ENCODE results near the gene NDUFC1.

Gene NDUFC1

DNA sequence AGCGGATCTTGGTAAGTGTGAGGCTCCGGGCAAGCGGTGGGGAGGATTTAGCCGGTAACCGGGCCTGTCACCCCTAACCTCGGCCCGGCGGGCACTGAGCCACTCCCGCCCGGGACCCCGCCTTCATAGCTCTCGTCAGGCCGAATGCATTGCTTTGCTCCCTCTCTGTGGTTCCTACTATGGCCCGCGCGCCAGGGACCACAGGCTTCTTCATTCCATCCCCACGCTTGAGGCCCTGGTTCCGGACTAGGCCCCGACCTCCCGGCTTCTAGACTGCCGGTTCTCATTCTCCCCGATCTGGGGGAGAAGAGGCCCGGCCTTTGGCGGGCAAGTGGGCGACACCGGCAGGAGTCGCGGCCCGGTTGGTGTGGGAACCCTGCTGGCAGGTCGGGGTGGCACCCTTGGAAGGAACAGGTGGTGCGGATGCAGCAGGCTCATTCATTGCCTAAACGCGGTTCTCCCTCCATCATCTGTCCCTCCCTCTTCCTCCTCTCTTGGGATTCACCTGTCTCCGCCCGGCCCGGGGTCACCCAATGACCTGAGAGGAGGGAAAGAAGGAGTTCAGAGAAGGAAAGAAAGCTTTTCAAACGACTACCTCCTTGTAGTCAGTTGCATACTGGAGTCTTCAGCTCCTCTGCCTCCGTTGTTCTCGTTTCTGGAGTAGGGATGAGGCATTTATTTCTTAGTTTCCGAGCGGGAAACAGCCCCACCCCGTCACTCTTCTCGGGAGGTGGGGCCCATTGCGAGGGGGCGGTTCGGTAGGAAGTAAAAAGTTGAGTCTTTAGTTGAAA, at the start of gene NDUFC1 (continued):
- TF ChIP-seq, protein P1, sequence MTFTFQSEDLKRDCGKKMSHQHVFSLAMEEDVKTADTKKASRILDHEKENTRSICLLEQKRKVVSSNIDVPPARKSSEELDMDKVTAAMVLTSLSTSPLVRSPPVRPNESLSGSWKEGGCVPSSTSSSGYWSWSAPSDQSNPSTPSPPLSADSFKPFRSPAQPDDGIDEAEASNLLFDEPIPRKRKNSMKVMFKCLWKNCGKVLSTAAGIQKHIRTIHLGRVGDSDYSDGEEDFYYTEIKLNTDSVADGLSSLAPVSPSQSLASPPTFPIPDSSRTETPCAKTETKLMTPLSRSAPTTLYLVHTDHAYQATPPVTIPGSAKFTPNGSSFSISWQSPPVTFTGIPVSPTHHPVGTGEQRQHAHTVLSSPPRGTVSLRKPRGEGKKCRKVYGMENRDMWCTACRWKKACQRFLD (tag by site-specific recombination; IDR thresholded peaks at IDR 0.05): 0 out of 2 replicates have a peak, but pooled peaks have one; percentile 35
- TF ChIP-seq, protein P2, sequence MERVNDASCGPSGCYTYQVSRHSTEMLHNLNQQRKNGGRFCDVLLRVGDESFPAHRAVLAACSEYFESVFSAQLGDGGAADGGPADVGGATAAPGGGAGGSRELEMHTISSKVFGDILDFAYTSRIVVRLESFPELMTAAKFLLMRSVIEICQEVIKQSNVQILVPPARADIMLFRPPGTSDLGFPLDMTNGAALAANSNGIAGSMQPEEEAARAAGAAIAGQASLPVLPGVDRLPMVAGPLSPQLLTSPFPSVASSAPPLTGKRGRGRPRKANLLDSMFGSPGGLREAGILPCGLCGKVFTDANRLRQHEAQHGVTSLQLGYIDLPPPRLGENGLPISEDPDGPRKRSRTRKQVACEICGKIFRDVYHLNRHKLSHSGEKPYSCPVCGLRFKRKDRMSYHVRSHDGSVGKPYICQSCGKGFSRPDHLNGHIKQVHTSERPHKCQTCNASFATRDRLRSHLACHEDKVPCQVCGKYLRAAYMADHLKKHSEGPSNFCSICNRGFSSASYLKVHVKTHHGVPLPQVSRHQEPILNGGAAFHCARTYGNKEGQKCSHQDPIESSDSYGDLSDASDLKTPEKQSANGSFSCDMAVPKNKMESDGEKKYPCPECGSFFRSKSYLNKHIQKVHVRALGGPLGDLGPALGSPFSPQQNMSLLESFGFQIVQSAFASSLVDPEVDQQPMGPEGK (tag by site-specific recombination; IDR thresholded peaks at IDR 0.05): 0 out of 2 replicates have a peak, but pooled peaks have one; percentile 6
- TF ChIP-seq ZNF335 (tag by site-specific recombination; conservative IDR thresholded peaks at IDR 0.05) (peak; percentile 87), ZBTB48 (tag by site-specific recombination; IDR thresholded peaks at IDR 0.05) (0 out of 2 replicates have a peak, but pooled peaks have one; percentile 46)
- TF ChIP-seq, protein P3, sequence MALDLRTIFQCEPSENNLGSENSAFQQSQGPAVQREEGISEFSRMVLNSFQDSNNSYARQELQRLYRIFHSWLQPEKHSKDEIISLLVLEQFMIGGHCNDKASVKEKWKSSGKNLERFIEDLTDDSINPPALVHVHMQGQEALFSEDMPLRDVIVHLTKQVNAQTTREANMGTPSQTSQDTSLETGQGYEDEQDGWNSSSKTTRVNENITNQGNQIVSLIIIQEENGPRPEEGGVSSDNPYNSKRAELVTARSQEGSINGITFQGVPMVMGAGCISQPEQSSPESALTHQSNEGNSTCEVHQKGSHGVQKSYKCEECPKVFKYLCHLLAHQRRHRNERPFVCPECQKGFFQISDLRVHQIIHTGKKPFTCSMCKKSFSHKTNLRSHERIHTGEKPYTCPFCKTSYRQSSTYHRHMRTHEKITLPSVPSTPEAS (tag by site-specific recombination; IDR thresholded peaks at IDR 0.05): no peak

DNA sequence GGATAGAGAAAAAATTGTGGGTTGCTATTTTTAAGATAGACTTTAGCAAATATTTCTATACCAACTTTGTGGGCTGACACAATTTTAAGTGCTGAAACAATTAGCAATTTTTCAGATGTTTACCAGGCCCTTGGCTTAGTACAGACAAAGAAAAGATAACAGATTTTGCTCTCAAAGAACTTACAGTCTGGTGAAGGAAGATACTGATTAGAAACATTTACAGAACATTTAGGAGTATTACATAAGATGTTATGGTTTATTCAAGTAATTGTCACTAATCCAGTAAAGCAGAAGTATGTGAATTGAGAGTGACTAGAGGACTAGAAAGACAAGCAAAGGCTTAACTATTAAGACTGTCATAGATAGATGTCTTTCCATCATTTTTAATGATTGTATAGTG, 35.3 kb upstream of the NDUFC1 start:
- Histone ChIP-seq H3K36me3 (ENCODE audit: control insufficient read depth in 2 of 2, insufficient read depth in 1 of 2, low read length in 2 of 2) (peaks cover 7 to 30% of the 10 kb centered on the region in 2 experiments; a peak in 2 of 3 replicates), H3K4me1 (ENCODE audit: control insufficient read depth, insufficient read depth, low read length) (no peaks in the 10 kb centered on the region), H3K27ac (ENCODE audit: extremely low read depth, low read depth, low read length) (no peak overlapping the region), H3K4me3 (ENCODE audit: low read depth, low read length) (no peak overlapping the region), H3K9me3 (ENCODE audit: control insufficient read depth, insufficient read depth, low read depth, low read length) (no peaks in the 10 kb centered on the region)
- CTCF ChIA-PET: interaction anchor here (0.5 kb wide), 1 partner anchor 307 kb away, joined by 3 read pairs; no protein-coding TSS in a partner anchor
- POLR2A ChIA-PET: no interaction called here
- TF ChIP-seq, protein P4, sequence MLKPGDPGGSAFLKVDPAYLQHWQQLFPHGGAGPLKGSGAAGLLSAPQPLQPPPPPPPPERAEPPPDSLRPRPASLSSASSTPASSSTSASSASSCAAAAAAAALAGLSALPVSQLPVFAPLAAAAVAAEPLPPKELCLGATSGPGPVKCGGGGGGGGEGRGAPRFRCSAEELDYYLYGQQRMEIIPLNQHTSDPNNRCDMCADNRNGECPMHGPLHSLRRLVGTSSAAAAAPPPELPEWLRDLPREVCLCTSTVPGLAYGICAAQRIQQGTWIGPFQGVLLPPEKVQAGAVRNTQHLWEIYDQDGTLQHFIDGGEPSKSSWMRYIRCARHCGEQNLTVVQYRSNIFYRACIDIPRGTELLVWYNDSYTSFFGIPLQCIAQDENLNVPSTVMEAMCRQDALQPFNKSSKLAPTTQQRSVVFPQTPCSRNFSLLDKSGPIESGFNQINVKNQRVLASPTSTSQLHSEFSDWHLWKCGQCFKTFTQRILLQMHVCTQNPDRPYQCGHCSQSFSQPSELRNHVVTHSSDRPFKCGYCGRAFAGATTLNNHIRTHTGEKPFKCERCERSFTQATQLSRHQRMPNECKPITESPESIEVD (tag by site-specific recombination; IDR thresholded peaks at IDR 0.05): 0 out of 2 replicates have a peak, but pooled peaks have one; percentile 22
- TF ChIP-seq KLF7 (tag by site-specific recombination; IDR thresholded peaks at IDR 0.05; ENCODE audit: borderline replicate concordance): no peak
- TF ChIP-seq RBAK (tag by site-specific recombination; IDR thresholded peaks at IDR 0.05): no peak
- TF ChIP-seq ZBTB8A (tag by site-specific recombination; IDR thresholded peaks at IDR 0.05): no peak
- TF ChIP-seq ZNF660 (tag by site-specific recombination; IDR thresholded peaks at IDR 0.05): no peak
- no peak for TF ChIP-seq SP7 (tag by site-specific recombination; IDR thresholded peaks at IDR 0.05)

DNA sequence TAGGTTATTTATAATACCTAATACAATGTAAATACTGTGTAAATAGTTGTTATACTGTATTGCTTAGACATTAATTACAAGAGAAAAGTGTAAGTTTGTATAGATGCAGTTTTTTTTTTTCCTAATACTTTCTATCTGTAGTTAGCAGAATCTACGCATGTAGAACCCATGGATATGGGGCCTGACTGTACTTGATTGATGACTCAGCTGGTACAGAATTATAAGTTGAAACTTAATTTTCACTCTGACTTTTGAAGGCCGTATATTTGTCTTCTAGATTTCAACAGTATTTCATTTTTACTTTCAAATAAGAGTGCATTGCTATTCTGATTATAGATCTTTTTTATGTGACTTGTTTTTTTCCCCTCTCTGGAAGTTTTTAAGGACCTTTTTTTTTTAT, 30.8 kb upstream of the NDUFC1 start:
- ChIA-PET POLR2A (interaction anchor here (0.7 kb wide), 1 partner anchor 263 kb away, joined by 6 read pairs; no protein-coding TSS in a partner anchor), CTCF (no interaction called here)
- TF ChIP-seq ZNF610 (tag by site-specific recombination; IDR thresholded peaks at IDR 0.05; ENCODE audit: borderline replicate concordance): no peak
- TF ChIP-seq ZNF548 (tag by site-specific recombination; IDR thresholded peaks at IDR 0.05): no peak
- TF ChIP-seq, protein P5, sequence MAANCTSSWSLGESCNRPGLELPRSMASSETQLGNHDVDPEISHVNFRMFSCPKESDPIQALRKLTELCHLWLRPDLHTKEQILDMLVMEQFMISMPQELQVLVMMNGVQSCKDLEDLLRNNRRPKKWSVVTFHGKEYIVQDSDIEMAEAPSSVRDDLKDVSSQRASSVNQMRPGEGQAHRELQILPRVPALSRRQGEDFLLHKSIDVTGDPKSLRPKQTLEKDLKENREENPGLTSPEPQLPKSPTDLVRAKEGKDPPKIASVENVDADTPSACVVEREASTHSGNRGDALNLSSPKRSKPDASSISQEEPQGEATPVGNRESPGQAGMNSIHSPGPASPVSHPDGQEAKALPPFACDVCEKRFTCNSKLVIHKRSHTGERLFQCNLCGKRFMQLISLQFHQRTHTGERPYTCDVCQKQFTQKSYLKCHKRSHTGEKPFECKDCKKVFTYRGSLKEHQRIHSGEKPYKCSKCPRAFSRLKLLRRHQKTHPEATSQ (tag by site-specific recombination; IDR thresholded peaks at IDR 0.05): no peak
- no peak for TF ChIP-seq ZNF792 (tag by site-specific recombination; IDR thresholded peaks at IDR 0.05)
- TF ChIP-seq, protein P6, sequence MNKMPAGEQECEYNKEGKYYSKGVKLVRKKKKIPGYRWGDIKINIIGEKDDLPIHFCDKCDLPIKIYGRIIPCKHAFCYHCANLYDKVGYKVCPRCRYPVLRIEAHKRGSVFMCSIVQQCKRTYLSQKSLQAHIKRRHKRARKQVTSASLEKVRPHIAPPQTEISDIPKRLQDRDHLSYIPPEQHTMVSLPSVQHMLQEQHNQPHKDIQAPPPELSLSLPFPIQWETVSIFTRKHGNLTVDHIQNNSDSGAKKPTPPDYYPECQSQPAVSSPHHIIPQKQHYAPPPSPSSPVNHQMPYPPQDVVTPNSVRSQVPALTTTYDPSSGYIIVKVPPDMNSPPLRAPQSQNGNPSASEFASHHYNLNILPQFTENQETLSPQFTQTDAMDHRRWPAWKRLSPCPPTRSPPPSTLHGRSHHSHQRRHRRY (tag by site-specific recombination; IDR thresholded peaks at IDR 0.05): no peak
- TF ChIP-seq MZF1 (tag by site-specific recombination; IDR thresholded peaks at IDR 0.05; ENCODE audit: borderline replicate concordance): no peak
- TF ChIP-seq ZSCAN16 (tag by site-specific recombination; IDR thresholded peaks at IDR 0.05): no peak
- TF ChIP-seq, protein P7, sequence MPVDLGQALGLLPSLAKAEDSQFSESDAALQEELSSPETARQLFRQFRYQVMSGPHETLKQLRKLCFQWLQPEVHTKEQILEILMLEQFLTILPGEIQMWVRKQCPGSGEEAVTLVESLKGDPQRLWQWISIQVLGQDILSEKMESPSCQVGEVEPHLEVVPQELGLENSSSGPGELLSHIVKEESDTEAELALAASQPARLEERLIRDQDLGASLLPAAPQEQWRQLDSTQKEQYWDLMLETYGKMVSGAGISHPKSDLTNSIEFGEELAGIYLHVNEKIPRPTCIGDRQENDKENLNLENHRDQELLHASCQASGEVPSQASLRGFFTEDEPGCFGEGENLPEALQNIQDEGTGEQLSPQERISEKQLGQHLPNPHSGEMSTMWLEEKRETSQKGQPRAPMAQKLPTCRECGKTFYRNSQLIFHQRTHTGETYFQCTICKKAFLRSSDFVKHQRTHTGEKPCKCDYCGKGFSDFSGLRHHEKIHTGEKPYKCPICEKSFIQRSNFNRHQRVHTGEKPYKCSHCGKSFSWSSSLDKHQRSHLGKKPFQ (tag by site-specific recombination; IDR thresholded peaks at IDR 0.05): no peak
- Histone ChIP-seq H3K4me1 (ENCODE audit: control insufficient read depth, insufficient read depth, low read length) (no peaks in the 10 kb centered on the region), H3K27ac (ENCODE audit: extremely low read depth, low read depth, low read length) (no peak overlapping the region), H3K36me3 (ENCODE audit: control insufficient read depth in 2 of 2, insufficient read depth in 1 of 2, low read length in 2 of 2) (peaks cover 2 to 19% of the 10 kb centered on the region in 2 experiments; a peak in 2 of 3 replicates), H3K9me3 (ENCODE audit: control insufficient read depth, insufficient read depth, low read depth, low read length) (no peaks in the 10 kb centered on the region), H3K4me3 (ENCODE audit: low read depth, low read length) (no peak overlapping the region)
